ENCODE data around the gene ACTN1. TPM values are rescaled to one million over a fixed set of nuclear protein-coding genes. Genes with fewer than 3 reads are reported as not detected.

Gene ACTN1
- total RNA-seq, 1 experiment from 2014 or later, result 212 TPM

DNA sequence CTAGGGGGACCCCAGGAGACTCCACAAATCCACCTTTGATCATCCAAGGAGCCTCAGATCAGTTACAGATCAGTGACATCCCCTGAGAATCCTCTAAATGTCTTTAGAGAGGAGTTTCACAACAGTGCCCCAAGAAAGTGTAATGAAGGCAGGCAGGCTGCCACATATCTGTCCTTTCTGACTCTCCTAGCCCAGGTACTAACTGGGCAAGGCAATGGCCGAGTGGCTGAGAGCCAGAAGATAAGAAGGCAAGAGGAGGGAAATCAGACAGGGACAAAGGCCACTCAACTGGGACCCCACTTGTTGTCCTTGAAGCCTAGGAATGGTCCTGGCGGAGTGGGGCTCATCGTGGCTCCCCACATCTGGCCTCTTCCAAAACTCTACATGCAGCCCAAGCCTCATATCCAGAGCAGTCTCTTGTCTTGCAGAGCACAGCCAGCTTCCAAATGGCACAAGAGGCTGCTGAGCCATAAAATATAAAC is 11.6 kb downstream of the ACTN1 start:
- H3K4me1 ChIP-seq (ENCODE audit: control insufficient read depth, insufficient read depth, low read length), result peaks cover 63% of the 10 kb centered on the region

DNA sequence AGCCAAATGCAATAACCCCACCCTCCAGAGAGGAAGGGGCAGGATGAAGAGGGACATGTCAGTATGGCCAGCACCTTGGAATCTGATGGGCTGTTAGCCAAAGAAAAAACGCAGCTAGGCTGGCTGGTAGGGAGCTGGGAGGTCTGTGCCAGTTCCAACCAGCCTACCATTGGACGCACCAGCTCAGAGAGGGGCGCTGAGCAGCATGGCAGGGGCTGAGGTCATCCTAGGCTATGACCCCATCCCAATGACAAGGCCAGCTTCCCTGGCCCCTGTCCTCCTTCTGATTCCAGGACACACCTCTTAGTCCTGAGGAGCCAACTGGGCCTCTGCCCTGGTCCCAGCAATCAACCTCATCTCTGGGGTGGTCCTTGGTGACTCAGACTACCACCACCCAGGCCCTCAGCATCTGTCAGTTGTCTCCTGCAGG is 12.2 kb downstream of the ACTN1 start:
- BruUV-seq (replicated peaks), result no TSS peak
- ATAC-seq, result no peak

More for the DNA sequence above, 11.6 kb downstream of the ACTN1 start:
- no peak overlapping the region for H3K4me3 ChIP-seq (ENCODE audit: low read depth in 2 of 2, low read length in 2 of 2)
- BruUV-seq (replicated peaks), result no TSS peak
- POLR2A ChIA-PET, result no interaction called here
- 0 out of 2 replicates have a peak, but pooled peaks cover 3% of the 10 kb centered on the region for H3K36me3 ChIP-seq (ENCODE audit: control insufficient read depth, insufficient read depth, low read length)
- no peaks in the 10 kb centered on the region for H3K27me3 ChIP-seq (ENCODE audit: control insufficient read depth, insufficient read depth, low read length)
- CTCF ChIA-PET, result no interaction called here
- in situ Hi-C loops (cut with HindIII; ENCODE audit: low pct_unique_long_range_greater_than_20kb, low sequenced_read_pairs) (no loop called here), intact Hi-C loops (cut with micrococcal nuclease; ENCODE audit: unreplicated experiment) (no loop called here)
- no peak for TF ChIP-seq TCF7L2 (IDR thresholded peaks at IDR 0.05; ENCODE audit: low read depth, low read length)
- no peak for TF ChIP-seq SIN3A (IDR thresholded peaks at IDR 0.05; ENCODE audit: borderline replicate concordance, insufficient read depth, low read depth, low read length)
- TF ChIP-seq POLR2AphosphoS5 (IDR thresholded peaks at IDR 0.05; ENCODE audit: low read depth, low read length), result no peak
- TF ChIP-seq, protein P1, sequence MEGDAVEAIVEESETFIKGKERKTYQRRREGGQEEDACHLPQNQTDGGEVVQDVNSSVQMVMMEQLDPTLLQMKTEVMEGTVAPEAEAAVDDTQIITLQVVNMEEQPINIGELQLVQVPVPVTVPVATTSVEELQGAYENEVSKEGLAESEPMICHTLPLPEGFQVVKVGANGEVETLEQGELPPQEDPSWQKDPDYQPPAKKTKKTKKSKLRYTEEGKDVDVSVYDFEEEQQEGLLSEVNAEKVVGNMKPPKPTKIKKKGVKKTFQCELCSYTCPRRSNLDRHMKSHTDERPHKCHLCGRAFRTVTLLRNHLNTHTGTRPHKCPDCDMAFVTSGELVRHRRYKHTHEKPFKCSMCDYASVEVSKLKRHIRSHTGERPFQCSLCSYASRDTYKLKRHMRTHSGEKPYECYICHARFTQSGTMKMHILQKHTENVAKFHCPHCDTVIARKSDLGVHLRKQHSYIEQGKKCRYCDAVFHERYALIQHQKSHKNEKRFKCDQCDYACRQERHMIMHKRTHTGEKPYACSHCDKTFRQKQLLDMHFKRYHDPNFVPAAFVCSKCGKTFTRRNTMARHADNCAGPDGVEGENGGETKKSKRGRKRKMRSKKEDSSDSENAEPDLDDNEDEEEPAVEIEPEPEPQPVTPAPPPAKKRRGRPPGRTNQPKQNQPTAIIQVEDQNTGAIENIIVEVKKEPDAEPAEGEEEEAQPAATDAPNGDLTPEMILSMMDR (IDR thresholded peaks at IDR 0.05), result no peak
- TF ChIP-seq, protein P2, sequence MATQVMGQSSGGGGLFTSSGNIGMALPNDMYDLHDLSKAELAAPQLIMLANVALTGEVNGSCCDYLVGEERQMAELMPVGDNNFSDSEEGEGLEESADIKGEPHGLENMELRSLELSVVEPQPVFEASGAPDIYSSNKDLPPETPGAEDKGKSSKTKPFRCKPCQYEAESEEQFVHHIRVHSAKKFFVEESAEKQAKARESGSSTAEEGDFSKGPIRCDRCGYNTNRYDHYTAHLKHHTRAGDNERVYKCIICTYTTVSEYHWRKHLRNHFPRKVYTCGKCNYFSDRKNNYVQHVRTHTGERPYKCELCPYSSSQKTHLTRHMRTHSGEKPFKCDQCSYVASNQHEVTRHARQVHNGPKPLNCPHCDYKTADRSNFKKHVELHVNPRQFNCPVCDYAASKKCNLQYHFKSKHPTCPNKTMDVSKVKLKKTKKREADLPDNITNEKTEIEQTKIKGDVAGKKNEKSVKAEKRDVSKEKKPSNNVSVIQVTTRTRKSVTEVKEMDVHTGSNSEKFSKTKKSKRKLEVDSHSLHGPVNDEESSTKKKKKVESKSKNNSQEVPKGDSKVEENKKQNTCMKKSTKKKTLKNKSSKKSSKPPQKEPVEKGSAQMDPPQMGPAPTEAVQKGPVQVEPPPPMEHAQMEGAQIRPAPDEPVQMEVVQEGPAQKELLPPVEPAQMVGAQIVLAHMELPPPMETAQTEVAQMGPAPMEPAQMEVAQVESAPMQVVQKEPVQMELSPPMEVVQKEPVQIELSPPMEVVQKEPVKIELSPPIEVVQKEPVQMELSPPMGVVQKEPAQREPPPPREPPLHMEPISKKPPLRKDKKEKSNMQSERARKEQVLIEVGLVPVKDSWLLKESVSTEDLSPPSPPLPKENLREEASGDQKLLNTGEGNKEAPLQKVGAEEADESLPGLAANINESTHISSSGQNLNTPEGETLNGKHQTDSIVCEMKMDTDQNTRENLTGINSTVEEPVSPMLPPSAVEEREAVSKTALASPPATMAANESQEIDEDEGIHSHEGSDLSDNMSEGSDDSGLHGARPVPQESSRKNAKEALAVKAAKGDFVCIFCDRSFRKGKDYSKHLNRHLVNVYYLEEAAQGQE (IDR thresholded peaks at IDR 0.05; ENCODE audit: insufficient read depth in 1 of 2, low read depth in 2 of 2, low read length in 1 of 2), result no peak
- DNase-seq (ENCODE audit: low read depth, low spot score), result no peak
- ATAC-seq, result no peak
- H3K27ac ChIP-seq (ENCODE audit: low read length), result no peak overlapping the region
- H3K9me3 ChIP-seq (ENCODE audit: control insufficient read depth, insufficient read depth, low read depth, low read length), result no peaks in the 10 kb centered on the region

DNA sequence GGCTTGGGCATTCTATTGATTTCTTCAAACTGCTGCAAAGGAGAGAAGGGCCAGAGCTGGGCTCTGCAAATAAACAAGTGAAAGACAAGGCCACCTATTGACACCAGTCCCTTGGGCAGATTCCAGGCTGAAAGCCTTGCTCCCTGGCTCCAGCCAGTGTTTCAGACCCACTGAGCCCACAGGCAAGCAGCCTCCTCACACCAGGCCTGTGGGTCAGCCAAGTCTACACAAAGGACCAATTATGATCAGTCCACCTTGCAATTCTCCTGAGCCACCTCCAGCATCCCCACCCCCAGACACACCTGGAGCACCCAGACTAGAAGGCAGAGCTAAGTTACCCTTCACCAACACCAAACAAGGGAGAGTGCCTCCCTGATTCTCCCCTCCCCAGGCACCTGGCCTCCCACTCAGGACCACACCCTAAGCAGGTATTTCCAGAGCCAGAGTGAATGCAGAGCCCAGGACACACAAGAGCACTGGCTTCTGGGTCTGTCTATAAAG is 13.8 kb downstream of the ACTN1 start:
- CTCF ChIA-PET, result no interaction called here
- intact Hi-C loops (cut with micrococcal nuclease; ENCODE audit: unreplicated experiment) (no loop called here), in situ Hi-C loops (cut with HindIII; ENCODE audit: low pct_unique_long_range_greater_than_20kb, low sequenced_read_pairs) (no loop called here)
- POLR2A ChIA-PET, result no interaction called here
- no peak overlapping the region for H3K27ac ChIP-seq (ENCODE audit: low read length)
- H3K27me3 ChIP-seq (ENCODE audit: control insufficient read depth, insufficient read depth, low read length), result no peaks in the 10 kb centered on the region
- TF ChIP-seq TCF7L2 (IDR thresholded peaks at IDR 0.05; ENCODE audit: low read depth, low read length) (no peak), POLR2AphosphoS5 (IDR thresholded peaks at IDR 0.05; ENCODE audit: low read depth, low read length) (no peak), SIN3A (IDR thresholded peaks at IDR 0.05; ENCODE audit: borderline replicate concordance, insufficient read depth, low read depth, low read length) (no peak)
- TF ChIP-seq, protein P2 (IDR thresholded peaks at IDR 0.05; ENCODE audit: insufficient read depth in 1 of 2, low read depth in 2 of 2, low read length in 1 of 2), result no peak
- TF ChIP-seq, protein P1 (IDR thresholded peaks at IDR 0.05), result no peak
- H3K36me3 ChIP-seq (ENCODE audit: control insufficient read depth, insufficient read depth, low read length), result no peaks in the 10 kb centered on the region
- no TSS peak for BruUV-seq (replicated peaks)
- no peaks in the 10 kb centered on the region for H3K9me3 ChIP-seq (ENCODE audit: control insufficient read depth, insufficient read depth, low read depth, low read length)
- ATAC-seq (no peak), DNase-seq (ENCODE audit: low read depth, low spot score) (no peak)
- H3K4me1 ChIP-seq (ENCODE audit: control insufficient read depth, insufficient read depth, low read length), result peaks cover 68% of the 10 kb centered on the region
- no peak overlapping the region for H3K4me3 ChIP-seq (ENCODE audit: low read depth in 2 of 2, low read length in 2 of 2)

More for the DNA sequence above, 12.2 kb downstream of the ACTN1 start:
- no peak overlapping the region for H3K4me3 ChIP-seq (ENCODE audit: low read depth in 2 of 2, low read length in 2 of 2)
- ChIA-PET CTCF (no interaction called here), POLR2A (no interaction called here)
- 0 out of 2 replicates have a peak, but pooled peaks cover 2% of the 10 kb centered on the region for H3K36me3 ChIP-seq (ENCODE audit: control insufficient read depth, insufficient read depth, low read length)
- DNase-seq (ENCODE audit: low read depth, low spot score), result no peak
- TF ChIP-seq TCF7L2 (IDR thresholded peaks at IDR 0.05; ENCODE audit: low read depth, low read length) (no peak), POLR2AphosphoS5 (IDR thresholded peaks at IDR 0.05; ENCODE audit: low read depth, low read length) (no peak)
- no peaks in the 10 kb centered on the region for H3K27me3 ChIP-seq (ENCODE audit: control insufficient read depth, insufficient read depth, low read length)
- H3K9me3 ChIP-seq (ENCODE audit: control insufficient read depth, insufficient read depth, low read depth, low read length), result no peaks in the 10 kb centered on the region
- in situ Hi-C loops (cut with HindIII; ENCODE audit: low pct_unique_long_range_greater_than_20kb, low sequenced_read_pairs), result no loop called here
- H3K4me1 ChIP-seq (ENCODE audit: control insufficient read depth, insufficient read depth, low read length), result peaks cover 69% of the 10 kb centered on the region
- H3K27ac ChIP-seq (ENCODE audit: low read length), result no peak overlapping the region
- intact Hi-C loops (cut with micrococcal nuclease; ENCODE audit: unreplicated experiment), result no loop called here
